ENCODE data around the gene C15orf62. TPM values are rescaled to one million over a fixed set of nuclear protein-coding genes. Genes with fewer than 3 reads are reported as not detected.

C15orf62 gene
- total RNA-seq, 1 experiment from 2014 or later = 0.72 TPM

- DNase-seq (ENCODE audit: low spot score) (no peak), ATAC-seq (no peak)
- H3K9me3 Mint-ChIP-seq = no peaks in the 10 kb centered on the region
- CTCF ChIA-PET = interaction anchor here (0.6 to 1.7 kb wide), 4 partner anchors 30 to 126 kb away, joined by 3 to 8 read pairs (median 4); no protein-coding TSS in a partner anchor
- H3K27ac Mint-ChIP-seq = peak overlapping the region; percentile 11; the same call in 1 of the 2 replicates
- no peaks in the 10 kb centered on the region; the same call in 1 of the 2 replicates for H3K27me3 Mint-ChIP-seq (ENCODE audit: low read depth)
- no peak for TF ChIP-seq TP53 (CRISPR knock-in tag; IDR thresholded peaks at IDR 0.05)
- no peak for TF ChIP-seq USF2 (CRISPR knock-in tag; IDR thresholded peaks at IDR 0.05)
- TF ChIP-seq SP1 (CRISPR knock-in tag; conservative IDR thresholded peaks at IDR 0.05) = no peak
- TF ChIP-seq JUN (CRISPR knock-in tag; IDR thresholded peaks at IDR 0.05) = no peak
- TF ChIP-seq NR1H2 (CRISPR knock-in tag; IDR thresholded peaks at IDR 0.05) = no peak
- no peak for TF ChIP-seq JAZF1 (CRISPR knock-in tag; IDR thresholded peaks at IDR 0.05)
- TF ChIP-seq RELA (CRISPR knock-in tag; IDR thresholded peaks at IDR 0.05; ENCODE audit: borderline replicate concordance) = no peak
- TF ChIP-seq ATF3 (CRISPR knock-in tag; conservative IDR thresholded peaks at IDR 0.05) = no peak
- TF ChIP-seq ZNF232 (CRISPR knock-in tag; IDR thresholded peaks at IDR 0.05) = no peak
- no peak for TF ChIP-seq EMX1 (CRISPR knock-in tag; IDR thresholded peaks at IDR 0.05)
- TF ChIP-seq, protein P1, sequence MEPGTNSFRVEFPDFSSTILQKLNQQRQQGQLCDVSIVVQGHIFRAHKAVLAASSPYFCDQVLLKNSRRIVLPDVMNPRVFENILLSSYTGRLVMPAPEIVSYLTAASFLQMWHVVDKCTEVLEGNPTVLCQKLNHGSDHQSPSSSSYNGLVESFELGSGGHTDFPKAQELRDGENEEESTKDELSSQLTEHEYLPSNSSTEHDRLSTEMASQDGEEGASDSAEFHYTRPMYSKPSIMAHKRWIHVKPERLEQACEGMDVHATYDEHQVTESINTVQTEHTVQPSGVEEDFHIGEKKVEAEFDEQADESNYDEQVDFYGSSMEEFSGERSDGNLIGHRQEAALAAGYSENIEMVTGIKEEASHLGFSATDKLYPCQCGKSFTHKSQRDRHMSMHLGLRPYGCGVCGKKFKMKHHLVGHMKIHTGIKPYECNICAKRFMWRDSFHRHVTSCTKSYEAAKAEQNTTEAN (CRISPR knock-in tag; IDR thresholded peaks at IDR 0.05) = no peak
- TF ChIP-seq, protein P2, sequence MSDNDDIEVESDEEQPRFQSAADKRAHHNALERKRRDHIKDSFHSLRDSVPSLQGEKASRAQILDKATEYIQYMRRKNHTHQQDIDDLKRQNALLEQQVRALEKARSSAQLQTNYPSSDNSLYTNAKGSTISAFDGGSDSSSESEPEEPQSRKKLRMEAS (CRISPR knock-in tag; IDR thresholded peaks at IDR 0.05) = no peak
- no peak for TF ChIP-seq PRRX2 (CRISPR knock-in tag; IDR thresholded peaks at IDR 0.05)
- TF ChIP-seq, protein P3, sequence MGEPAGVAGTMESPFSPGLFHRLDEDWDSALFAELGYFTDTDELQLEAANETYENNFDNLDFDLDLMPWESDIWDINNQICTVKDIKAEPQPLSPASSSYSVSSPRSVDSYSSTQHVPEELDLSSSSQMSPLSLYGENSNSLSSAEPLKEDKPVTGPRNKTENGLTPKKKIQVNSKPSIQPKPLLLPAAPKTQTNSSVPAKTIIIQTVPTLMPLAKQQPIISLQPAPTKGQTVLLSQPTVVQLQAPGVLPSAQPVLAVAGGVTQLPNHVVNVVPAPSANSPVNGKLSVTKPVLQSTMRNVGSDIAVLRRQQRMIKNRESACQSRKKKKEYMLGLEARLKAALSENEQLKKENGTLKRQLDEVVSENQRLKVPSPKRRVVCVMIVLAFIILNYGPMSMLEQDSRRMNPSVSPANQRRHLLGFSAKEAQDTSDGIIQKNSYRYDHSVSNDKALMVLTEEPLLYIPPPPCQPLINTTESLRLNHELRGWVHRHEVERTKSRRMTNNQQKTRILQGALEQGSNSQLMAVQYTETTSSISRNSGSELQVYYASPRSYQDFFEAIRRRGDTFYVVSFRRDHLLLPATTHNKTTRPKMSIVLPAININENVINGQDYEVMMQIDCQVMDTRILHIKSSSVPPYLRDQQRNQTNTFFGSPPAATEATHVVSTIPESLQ (CRISPR knock-in tag; IDR thresholded peaks at IDR 0.05) = no peak
- no peaks in the 10 kb centered on the region for H3K4me1 Mint-ChIP-seq
- no peaks in the 10 kb centered on the region; the same call in 1 of the 2 replicates for H3K36me3 Mint-ChIP-seq
- POLR2A ChIA-PET = interaction anchor here (0.5 kb wide), 1 partner anchor 8 kb away, joined by 3 read pairs; no protein-coding TSS in a partner anchor
- no peak overlapping the region for H3K4me3 Mint-ChIP-seq
Observed at GRCh38 chr15:40815042-40815698, 45.4 kb downstream of the C15orf62 start.

DNA sequence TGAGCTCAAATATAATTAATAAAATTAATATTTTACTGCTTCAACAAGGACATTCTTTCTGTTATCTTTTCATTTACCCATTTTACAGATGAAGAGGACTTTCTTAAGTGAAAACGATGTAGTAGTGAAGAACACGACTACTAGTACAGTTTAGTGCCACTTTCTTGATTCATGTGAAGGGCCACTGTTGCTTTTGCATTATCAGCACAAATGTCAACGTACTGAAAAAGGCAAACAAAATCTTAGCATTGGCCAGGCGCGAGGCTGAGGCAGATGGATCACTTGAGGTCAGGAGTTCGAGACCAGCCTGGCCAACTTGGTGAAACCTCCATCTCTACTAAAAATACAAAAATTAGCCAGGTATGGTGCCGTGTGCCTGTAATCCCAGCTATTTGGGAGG lies 49.3 kb downstream of the C15orf62 start:
- POLR2A ChIA-PET = interaction anchor here (1.2 kb wide), 1 partner anchor 125 kb away, joined by 3 read pairs; no protein-coding TSS in a partner anchor
- ATAC-seq (no peak), DNase-seq (ENCODE audit: low spot score) (no peak)
- Mint-ChIP-seq H3K36me3 (no peaks in the 10 kb centered on the region), H3K27me3 (ENCODE audit: low read depth) (no peaks in the 10 kb centered on the region; the same call in 1 of the 2 replicates), H3K4me3 (no peak overlapping the region), H3K27ac (no peak overlapping the region), H3K4me1 (no peaks in the 10 kb centered on the region), H3K9me3 (no peaks in the 10 kb centered on the region)
- CTCF ChIA-PET = interaction anchor here (1.6 kb wide), 1 partner anchor 39 kb away, joined by 4 read pairs; no protein-coding TSS in a partner anchor
- TF ChIP-seq IRF2 (CRISPR knock-in tag; IDR thresholded peaks at IDR 0.05; ENCODE audit: borderline replicate concordance, low read depth) (no peak), ZNF219 (CRISPR knock-in tag; IDR thresholded peaks at IDR 0.05; ENCODE audit: borderline replicate concordance) (no peak), ATF3 (CRISPR knock-in tag; conservative IDR thresholded peaks at IDR 0.05) (no peak), GABPB1 (CRISPR knock-in tag; IDR thresholded peaks at IDR 0.05) (no peak), ZNF317 (CRISPR knock-in tag; IDR thresholded peaks at IDR 0.05; ENCODE audit: borderline replicate concordance, low read depth) (no peak), NFYB (CRISPR knock-in tag; conservative IDR thresholded peaks at IDR 0.05; ENCODE audit: low read depth) (no peak), HMGA2 (CRISPR knock-in tag; IDR thresholded peaks at IDR 0.05) (no peak), OVOL2 (CRISPR knock-in tag; IDR thresholded peaks at IDR 0.05; ENCODE audit: borderline replicate concordance) (no peak)
- TF ChIP-seq, protein P4, sequence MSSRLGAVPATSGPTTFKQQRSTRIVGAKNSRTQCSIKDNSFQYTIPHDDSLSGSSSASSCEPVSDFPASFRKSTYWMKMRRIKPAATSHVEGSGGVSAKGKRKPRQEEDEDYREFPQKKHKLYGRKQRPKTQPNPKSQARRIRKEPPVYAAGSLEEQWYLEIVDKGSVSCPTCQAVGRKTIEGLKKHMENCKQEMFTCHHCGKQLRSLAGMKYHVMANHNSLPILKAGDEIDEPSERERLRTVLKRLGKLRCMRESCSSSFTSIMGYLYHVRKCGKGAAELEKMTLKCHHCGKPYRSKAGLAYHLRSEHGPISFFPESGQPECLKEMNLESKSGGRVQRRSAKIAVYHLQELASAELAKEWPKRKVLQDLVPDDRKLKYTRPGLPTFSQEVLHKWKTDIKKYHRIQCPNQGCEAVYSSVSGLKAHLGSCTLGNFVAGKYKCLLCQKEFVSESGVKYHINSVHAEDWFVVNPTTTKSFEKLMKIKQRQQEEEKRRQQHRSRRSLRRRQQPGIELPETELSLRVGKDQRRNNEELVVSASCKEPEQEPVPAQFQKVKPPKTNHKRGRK (CRISPR knock-in tag; IDR thresholded peaks at IDR 0.05; ENCODE audit: borderline replicate concordance) = no peak
- TF ChIP-seq, protein P5, sequence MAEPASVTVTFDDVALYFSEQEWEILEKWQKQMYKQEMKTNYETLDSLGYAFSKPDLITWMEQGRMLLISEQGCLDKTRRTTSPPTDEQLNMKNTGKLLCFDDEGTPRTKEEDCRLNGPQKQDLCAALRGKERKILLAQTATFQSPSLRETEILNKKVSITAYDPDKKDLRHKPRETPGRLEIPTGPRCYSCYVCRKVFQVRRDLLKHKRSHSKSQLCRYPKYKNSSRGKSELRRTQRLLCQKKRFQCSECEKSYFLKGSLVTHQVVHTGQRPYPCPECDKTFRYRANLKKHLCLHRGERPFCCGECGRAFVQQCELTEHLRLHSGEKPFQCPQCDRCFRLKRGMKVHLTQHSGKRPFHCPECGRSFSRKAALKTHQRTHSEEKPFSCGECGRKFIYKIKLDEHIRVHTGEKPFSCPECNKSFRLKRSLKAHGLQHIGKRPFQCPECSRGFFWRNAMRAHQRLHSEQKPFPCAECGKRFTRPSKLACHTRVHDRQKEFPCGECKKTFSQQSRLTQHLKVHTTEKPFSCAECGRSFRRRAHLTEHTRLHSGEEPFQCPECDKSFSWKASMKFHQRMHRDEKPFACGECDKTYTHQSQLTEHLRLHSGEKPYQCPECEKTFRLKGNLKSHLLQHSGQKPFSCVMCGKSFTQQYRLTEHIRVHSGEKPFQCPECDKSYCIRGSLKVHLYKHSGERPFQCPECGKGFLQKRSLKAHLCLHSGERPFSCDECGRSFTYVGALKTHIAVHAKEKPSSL (CRISPR knock-in tag; conservative IDR thresholded peaks at IDR 0.05) = no peak
- TF ChIP-seq, protein P3 (CRISPR knock-in tag; IDR thresholded peaks at IDR 0.05) = no peak
